T-helper 2 cell treated with Interferon-gamma antibody and Interleukin-4, amounts not matched to agents 5 μg/mL and 100 μg/mL, for 36 hours (primary cell): ENCODE results near the gene SLC10A3.
A peak's percentile ranks its signal among the peaks of the same experiment; 100 is the strongest.

Source experiments
- DNase-seq: peaks from one replicate; pipeline ENCODE4 v3.0.0; 2021; ENCODE audit warnings: low spot score
- H3K27ac Mint-ChIP-seq: one replicate; pipeline ENCODE4 v1.8.0; 2021; ENCODE audit warnings: mild to moderate bottlenecking, mixed read lengths
- H3K27me3 Mint-ChIP-seq: one replicate; pipeline ENCODE4 v1.8.0; 2021; ENCODE audit warnings: low read depth, mixed read lengths
- H3K36me3 Mint-ChIP-seq: one replicate; pipeline ENCODE4 v1.8.0; 2021; ENCODE audit warnings: low read depth, mixed read lengths
- H3K4me1 Mint-ChIP-seq: one replicate; pipeline ENCODE4 v1.8.0; 2021; ENCODE audit warnings: low read depth, mixed read lengths
- H3K4me3 Mint-ChIP-seq: one replicate; pipeline ENCODE4 v1.8.0; 2022; ENCODE audit warnings: mild to moderate bottlenecking, moderate library complexity, mixed read lengths
- H3K9me3 Mint-ChIP-seq: one replicate; pipeline ENCODE4 v1.8.0; 2021; ENCODE audit warnings: mixed read lengths

SLC10A3 gene

DNA sequence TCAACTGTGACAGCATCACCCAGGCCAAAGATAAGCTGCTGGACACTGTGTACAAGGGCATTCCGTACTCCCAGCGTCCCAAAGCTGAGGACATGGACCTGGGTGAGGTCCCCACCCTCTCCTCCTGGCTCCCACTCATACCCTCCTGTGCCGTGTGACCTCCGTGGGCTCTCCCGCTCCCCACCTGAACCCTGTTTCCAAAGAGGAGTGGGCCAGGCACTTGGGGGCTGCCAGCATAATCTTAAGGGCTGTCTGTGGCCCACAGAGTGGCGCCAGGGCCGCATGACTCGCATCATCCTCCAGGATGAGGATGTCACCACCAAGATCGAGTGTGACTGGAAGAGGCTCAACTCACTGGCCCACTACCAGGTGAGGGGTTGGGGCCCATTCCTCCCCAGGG is 21.3 kb downstream of the SLC10A3 start:
- no peaks in the 10 kb centered on the region for H3K36me3 Mint-ChIP-seq
- no peaks in the 10 kb centered on the region for H3K27me3 Mint-ChIP-seq
- no peak overlapping the region for H3K4me3 Mint-ChIP-seq
- no peaks in the 10 kb centered on the region for H3K9me3 Mint-ChIP-seq
- no peak overlapping the region for H3K27ac Mint-ChIP-seq
- no peak for DNase-seq
- H3K4me1 Mint-ChIP-seq: no peaks in the 10 kb centered on the region

DNA sequence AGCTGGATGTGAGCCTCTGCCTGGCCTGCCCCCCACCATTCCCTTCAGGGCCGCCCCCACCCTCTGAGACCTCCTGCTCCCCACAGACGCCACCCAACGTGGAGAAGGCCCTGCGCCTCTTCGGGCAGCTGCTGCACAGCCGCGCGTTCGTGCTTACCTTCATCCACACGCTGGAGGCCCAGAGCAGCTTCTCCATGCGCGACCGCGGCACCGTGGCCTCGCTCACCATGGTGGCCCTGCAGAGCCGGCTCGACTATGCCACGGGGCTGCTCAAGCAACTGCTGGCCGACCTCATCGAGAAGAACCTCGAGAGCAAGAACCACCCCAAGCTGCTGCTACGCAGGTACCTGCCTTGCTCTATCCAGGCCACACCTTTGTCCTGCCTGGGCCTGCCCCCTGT is 22.2 kb downstream of the SLC10A3 start:
- H3K9me3 Mint-ChIP-seq: no peaks in the 10 kb centered on the region
- H3K4me3 Mint-ChIP-seq: no peak overlapping the region
- no peak for DNase-seq
- no peaks in the 10 kb centered on the region for H3K4me1 Mint-ChIP-seq
- no peaks in the 10 kb centered on the region for H3K36me3 Mint-ChIP-seq
- H3K27me3 Mint-ChIP-seq: no peaks in the 10 kb centered on the region
- H3K27ac Mint-ChIP-seq: no peak overlapping the region

DNA sequence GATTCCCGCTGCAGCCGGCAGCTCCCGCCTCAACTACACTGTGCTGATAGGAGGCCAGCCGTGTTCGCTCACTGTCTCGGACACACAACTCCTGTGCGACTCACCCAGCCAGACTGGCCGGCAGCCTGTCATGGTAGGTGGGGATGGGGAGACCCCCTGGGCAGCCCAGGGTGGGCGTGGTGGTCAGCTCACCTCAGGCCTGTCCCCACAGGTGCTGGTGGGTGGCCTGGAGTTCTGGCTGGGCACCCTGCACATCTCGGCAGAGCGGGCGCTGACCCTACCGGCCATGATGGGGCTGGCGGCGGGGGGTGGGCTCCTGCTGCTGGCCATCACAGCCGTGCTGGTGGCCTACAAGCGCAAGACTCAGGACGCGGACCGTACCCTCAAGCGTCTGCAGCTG is 22.9 kb downstream of the SLC10A3 start:
- Mint-ChIP-seq H3K9me3 (no peaks in the 10 kb centered on the region), H3K36me3 (no peaks in the 10 kb centered on the region), H3K27ac (no peak overlapping the region), H3K4me1 (no peaks in the 10 kb centered on the region), H3K27me3 (no peaks in the 10 kb centered on the region), H3K4me3 (no peak overlapping the region)
- no peak for DNase-seq

DNA sequence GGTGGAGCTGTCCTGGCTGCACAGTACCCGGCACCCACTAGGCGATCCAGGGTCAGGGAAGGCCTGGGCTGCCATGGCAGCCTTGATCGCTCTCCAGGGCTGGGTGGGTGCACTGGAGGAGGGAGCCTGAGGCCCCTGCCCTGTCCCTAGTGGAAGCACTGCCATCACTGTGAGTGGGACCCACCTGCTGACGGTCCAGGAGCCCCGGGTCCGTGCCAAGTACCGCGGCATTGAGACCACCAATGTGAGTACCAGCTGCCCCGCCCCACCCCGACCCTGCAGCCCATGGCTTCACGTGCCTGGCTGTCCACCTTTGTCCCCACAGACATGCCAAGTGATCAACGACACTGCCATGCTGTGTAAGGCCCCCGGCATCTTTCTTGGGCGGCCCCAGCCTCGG is 23.5 kb downstream of the SLC10A3 start:
- H3K4me1 Mint-ChIP-seq: no peaks in the 10 kb centered on the region
- H3K4me3 Mint-ChIP-seq: no peak overlapping the region
- H3K36me3 Mint-ChIP-seq: no peaks in the 10 kb centered on the region
- H3K27ac Mint-ChIP-seq: no peak overlapping the region
- H3K27me3 Mint-ChIP-seq: no peaks in the 10 kb centered on the region
- DNase-seq: no peak
- H3K9me3 Mint-ChIP-seq: no peaks in the 10 kb centered on the region

DNA sequence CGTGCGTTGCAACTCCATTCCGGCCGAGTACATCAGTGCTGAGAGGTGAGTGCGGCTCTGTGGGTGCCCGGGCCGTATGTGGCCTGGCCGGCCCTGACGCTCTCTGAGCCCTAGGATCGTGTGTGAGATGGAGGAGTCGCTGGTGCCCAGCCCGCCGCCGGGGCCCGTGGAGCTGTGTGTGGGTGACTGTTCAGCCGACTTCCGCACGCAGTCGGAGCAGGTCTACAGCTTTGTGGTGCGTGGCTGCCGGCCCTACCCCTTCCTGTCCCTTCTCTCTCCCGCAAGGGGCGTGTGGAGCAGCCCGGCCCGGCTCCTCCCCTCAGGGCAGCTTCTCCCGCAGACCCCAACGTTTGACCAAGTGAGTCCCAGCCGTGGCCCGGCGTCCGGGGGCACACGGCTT is 24.4 kb downstream of the SLC10A3 start:
- H3K27ac Mint-ChIP-seq: no peak overlapping the region
- no peak overlapping the region for H3K4me3 Mint-ChIP-seq
- no peak for DNase-seq
- H3K9me3 Mint-ChIP-seq: no peaks in the 10 kb centered on the region
- no peaks in the 10 kb centered on the region for H3K36me3 Mint-ChIP-seq
- no peaks in the 10 kb centered on the region for H3K4me1 Mint-ChIP-seq
- H3K27me3 Mint-ChIP-seq: no peaks in the 10 kb centered on the region

DNA sequence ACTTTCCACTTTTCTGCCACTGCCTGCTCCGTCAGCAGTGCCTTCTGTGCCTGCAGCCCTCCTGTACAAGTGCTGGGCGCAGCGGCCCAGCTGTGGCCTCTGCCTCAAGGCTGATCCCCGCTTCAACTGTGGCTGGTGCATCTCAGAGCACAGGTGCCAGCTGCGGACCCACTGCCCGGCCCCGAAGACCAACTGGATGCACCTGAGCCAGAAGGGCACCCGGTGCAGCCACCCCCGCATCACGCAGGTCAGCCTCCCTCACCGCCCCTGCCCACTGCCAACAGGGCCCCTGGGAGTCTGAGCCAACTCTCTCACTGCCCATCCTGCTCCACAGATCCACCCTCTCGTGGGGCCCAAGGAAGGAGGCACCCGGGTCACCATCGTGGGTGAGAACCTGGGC is 24.8 kb downstream of the SLC10A3 start:
- Mint-ChIP-seq H3K4me3 (no peak overlapping the region), H3K4me1 (no peaks in the 10 kb centered on the region), H3K36me3 (no peaks in the 10 kb centered on the region), H3K27ac (no peak overlapping the region), H3K27me3 (no peaks in the 10 kb centered on the region), H3K9me3 (no peaks in the 10 kb centered on the region)
- no peak for DNase-seq

DNA sequence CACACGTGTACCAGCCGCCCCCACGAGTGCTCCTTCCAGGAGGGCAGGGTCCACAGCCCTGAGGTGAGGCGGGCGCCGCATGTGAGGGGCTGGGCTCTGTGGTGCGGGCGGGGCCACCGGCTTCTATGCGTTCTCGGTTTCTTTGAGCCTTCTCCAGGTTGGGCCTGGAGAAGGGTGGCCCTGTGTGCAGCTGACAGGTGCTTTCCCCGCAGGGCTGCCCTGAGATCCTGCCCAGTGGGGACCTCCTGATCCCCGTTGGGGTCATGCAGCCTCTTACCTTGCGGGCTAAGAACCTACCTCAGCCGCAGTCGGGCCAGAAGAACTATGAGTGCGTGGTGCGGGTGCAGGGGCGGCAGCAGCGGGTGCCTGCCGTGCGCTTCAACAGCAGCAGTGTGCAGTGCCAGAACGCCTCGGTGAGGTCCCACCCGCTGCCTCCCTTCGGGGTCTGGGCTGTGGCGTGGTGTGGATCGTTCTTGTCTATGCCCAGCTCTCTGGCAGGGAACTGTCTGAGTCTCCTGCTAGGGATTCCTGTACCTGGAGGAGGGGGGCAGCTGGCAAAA is 25.5 kb downstream of the SLC10A3 start:
- Mint-ChIP-seq H3K9me3 (no peaks in the 10 kb centered on the region), H3K27ac (no peak overlapping the region), H3K4me3 (no peak overlapping the region), H3K27me3 (no peaks in the 10 kb centered on the region), H3K4me1 (no peaks in the 10 kb centered on the region), H3K36me3 (no peaks in the 10 kb centered on the region)
- DNase-seq: no peak

DNA sequence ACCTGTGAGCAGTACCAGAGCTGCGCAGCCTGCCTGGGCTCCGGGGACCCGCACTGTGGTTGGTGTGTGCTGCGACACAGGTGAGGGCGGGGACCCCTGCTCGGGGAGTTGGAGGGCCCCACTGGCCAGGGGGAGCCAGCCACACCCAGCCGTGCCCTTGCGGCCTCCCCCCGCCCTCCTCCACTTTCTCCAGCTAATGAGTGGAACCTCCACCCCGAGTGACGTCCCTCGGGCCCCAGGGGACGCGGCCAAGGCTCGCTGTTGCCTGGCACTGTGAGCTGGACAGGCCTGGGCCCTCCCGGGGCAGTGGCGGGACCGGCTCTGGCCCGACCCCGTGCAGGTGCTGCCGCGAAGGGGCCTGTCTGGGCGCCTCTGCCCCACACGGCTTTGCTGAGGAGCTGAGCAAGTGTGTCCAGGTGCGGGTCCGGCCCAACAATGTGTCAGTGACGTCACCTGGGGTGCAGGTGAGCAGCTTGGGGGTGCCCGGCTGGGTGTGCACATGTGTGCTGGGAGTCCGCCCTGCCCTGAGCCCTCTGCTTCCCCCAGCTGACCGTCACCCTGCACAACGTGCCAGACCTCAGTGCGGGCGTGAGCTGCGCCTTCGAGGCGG is 26.7 kb downstream of the SLC10A3 start:
- H3K4me3 Mint-ChIP-seq: no peak overlapping the region
- no peaks in the 10 kb centered on the region for H3K27me3 Mint-ChIP-seq
- H3K9me3 Mint-ChIP-seq: no peaks in the 10 kb centered on the region
- H3K4me1 Mint-ChIP-seq: no peaks in the 10 kb centered on the region
- no peak overlapping the region for H3K27ac Mint-ChIP-seq
- no peak for DNase-seq
- H3K36me3 Mint-ChIP-seq: no peaks in the 10 kb centered on the region

DNA sequence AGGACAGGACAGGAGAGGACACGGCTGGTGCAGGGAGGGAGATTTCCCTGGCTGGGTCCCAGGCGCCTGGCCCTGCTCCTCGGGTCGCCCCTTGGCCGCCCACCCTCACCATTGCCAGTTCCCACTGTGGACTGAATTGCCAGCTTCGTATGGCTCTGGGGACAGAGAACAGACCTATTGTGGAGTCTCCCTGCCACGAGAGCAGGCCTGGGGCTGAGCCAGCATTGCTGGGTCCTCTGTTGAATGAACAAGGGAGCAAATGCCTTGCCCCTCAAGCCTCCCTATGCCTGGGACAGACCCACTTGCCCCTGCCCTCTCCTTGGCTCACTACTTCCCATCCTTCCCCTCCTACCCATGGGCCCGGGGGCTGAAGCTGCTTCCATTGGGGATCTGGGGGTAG is 28.0 kb downstream of the SLC10A3 start:
- Mint-ChIP-seq H3K27ac (no peak overlapping the region), H3K36me3 (no peaks in the 10 kb centered on the region), H3K4me1 (peaks cover 1% of the 10 kb centered on the region), H3K27me3 (no peaks in the 10 kb centered on the region), H3K9me3 (no peaks in the 10 kb centered on the region), H3K4me3 (no peak overlapping the region)
- DNase-seq: no peak

DNA sequence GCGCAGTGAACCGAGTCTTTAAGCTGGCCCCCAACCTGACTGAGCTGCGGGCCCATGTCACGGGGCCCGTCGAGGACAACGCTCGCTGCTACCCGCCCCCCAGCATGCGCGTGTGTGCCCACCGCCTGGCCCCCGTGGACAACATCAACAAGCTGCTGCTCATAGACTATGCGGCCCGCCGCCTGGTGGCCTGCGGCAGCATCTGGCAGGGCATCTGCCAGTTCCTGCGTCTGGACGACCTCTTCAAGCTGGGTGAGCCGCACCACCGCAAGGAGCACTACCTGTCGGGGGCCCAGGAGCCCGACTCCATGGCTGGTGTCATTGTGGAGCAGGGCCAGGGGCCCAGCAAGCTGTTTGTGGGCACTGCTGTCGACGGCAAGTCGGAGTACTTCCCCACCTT is 30.1 kb downstream of the SLC10A3 start:
- DNase-seq: no peak
- H3K4me3 Mint-ChIP-seq: peak overlapping the region; percentile 36
- H3K27me3 Mint-ChIP-seq: no peaks in the 10 kb centered on the region
- no peak overlapping the region for H3K27ac Mint-ChIP-seq
- H3K36me3 Mint-ChIP-seq: no peaks in the 10 kb centered on the region
- peaks cover 5% of the 10 kb centered on the region for H3K4me1 Mint-ChIP-seq
- no peaks in the 10 kb centered on the region for H3K9me3 Mint-ChIP-seq

DNA sequence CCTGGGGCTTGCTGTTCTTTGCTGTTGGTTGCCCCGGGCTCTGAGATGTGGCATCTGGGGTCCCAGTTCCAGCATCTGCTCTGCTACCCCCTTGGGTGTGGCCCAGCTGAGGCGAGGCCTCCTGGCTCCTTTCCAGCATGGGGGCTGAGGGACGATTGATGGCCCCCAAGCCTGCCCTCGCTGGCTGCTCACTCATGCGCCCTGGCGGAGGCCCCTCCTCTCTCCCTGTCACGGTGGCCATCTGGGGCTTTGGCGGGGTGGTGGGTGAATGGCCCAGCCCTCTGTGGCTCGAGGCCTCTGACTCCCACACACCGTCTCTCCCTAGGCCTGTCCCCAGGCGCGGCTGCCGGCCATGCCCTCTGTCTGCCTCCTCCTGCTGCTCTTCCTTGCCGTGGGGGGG is 30.6 kb downstream of the SLC10A3 start:
- no peak overlapping the region for H3K27ac Mint-ChIP-seq
- H3K4me1 Mint-ChIP-seq: peaks cover 5% of the 10 kb centered on the region
- H3K27me3 Mint-ChIP-seq: no peaks in the 10 kb centered on the region
- H3K9me3 Mint-ChIP-seq: no peaks in the 10 kb centered on the region
- no peaks in the 10 kb centered on the region for H3K36me3 Mint-ChIP-seq
- no peak for DNase-seq
- peak overlapping the region; percentile 36 for H3K4me3 Mint-ChIP-seq

DNA sequence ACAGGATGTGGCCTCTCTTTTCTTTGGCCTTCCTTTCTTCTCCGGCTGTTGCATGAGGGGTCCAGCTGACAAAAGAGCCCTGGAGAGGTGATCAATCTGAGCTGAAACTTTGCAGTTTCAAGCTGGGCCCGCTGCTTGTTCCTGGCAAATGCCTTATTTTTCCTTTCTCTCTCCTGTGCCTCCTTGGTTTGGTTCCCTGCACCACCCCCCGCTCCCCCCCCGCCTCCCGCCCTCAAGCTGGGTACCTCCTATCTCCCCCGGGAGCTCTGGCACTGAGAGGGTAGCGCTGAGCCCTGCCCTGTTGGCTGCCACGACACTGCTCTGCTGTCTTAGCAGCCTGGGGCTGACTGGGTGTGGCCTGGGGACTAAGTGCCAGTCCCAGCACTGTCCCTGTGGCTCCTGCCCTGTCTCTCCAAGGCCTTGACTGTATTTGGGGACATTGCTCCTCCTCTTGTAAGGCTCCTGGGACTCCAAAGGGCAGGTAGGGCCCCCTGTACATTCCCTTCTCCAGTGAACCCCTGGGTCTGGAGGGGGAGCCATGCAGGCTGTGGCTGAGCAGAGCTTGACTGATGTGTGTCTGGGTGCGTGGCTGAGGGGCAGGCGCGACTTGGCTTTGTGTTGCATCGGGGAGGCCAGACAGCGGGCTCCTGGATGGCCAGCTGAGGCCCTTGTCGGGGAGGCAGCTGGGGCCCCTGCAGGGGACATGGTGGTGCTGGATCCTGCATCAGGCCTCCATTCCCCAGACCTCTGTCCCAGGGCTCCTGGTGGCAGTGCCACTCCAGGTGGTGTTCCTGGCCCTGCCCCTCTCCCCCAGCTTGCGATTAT is 31.3 kb downstream of the SLC10A3 start:
- peak overlapping the region; percentile 75 for H3K27ac Mint-ChIP-seq
- H3K4me3 Mint-ChIP-seq: peak overlapping the region; percentile 78
- no peaks in the 10 kb centered on the region for H3K27me3 Mint-ChIP-seq
- H3K4me1 Mint-ChIP-seq: peaks cover 5% of the 10 kb centered on the region
- DNase-seq: no peak
- H3K9me3 Mint-ChIP-seq: no peaks in the 10 kb centered on the region
- H3K36me3 Mint-ChIP-seq: peaks cover 2% of the 10 kb centered on the region

DNA sequence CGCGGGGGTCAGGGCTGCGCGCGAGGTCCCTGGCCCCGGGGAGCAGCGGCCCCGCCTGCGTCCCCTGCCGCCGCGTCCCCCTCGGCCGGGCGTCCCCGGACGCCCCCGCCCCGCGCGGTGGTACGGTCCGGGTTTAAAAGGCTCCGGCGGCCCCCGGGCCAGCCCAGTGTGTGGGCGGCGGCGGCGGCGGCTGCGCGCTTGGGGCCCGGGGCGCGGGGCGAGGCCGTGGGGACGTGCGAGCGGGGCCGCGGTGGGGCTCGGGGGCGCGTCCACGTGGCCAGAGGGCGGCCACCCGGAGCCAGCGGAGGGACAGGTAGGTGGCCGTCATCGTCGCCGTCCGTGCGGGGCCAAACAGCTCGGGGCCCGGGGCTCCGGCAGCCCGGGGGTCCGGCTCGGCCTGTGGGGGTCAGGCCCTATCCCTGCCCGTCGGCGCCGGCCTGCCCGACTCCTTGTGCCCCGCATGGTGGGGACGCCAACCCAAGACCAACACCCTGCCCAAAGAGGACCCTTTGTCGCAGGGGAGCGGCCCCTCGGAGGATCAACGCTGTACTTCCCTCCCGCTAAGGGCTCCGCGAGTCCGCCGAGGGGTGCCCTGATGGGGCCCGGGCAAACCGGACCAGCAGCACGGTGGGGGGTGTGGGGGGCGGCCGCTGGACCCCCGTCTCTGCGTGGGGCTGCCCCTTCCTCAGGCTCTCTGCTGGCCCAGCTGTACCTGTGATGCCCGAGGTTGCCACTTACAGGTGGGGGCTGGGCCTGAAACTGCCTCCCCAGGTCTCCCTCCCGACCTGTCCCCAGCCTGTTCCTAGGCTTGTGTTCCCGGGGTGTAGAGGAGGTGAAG is 32.1 kb downstream of the SLC10A3 start, which contains the start of gene PLXNA3:
Gene PLXNA3 (plus strand): TSS at position 166 of the 838 bp plus-strand sequence. CDS start 1,903 bp downstream, outside the sequence.
- Mint-ChIP-seq H3K36me3 (peaks cover 2% of the 10 kb centered on the region), H3K4me3 (peak within 1 kb of the TSS; percentile 94), H3K27me3 (no peaks in the 10 kb centered on the region), H3K27ac (peak within 1 kb of the TSS; percentile 93), H3K4me1 (peaks cover 5% of the 10 kb centered on the region), H3K9me3 (no peaks in the 10 kb centered on the region)
- peak; percentile 45 for DNase-seq
